Right cardiac atrium (tissue), 5 donors: ENCODE results near the gene PGAM5. TPM values are rescaled to one million over a fixed set of nuclear protein-coding genes. Genes with fewer than 3 reads are reported as not detected.

ENCODE experiments used
- ATAC-seq, 2 donors: fragments of 200-7000 bp; cut with Tn5 transposase; one replicate each; pipeline versions ENCODE4 v1.8.0 to v1.9.1; 2020; ENCODE audit warnings: moderate library complexity in 2 of 2, mild to moderate bottlenecking in 1 of 2
- DNase-seq, 3 donors: peaks; one replicate each; pipeline ENCODE4 v3.0.0-alpha.2; 2020
- H3K27ac ChIP-seq: one replicate; pipeline ENCODE4 v1.5.1; 2013; ENCODE audit warnings: mild to moderate bottlenecking, low read length, control low read depth, moderate library complexity
- H3K27me3 ChIP-seq: one replicate; pipeline ENCODE4 v1.6.1; 2013; ENCODE audit not compliant: control insufficient read depth, insufficient read depth
- H3K4me1 ChIP-seq: one replicate; pipeline ENCODE4 v1.6.1; 2013; ENCODE audit warnings: low read length; ENCODE audit not compliant: control insufficient read depth, insufficient read depth
- H3K4me3 ChIP-seq: one replicate; pipeline ENCODE4 v1.5.1; 2013; ENCODE audit warnings: low read length, control low read depth
- H3K9me3 ChIP-seq: one replicate; pipeline ENCODE4 v1.6.1; 2013; ENCODE audit warnings: low read length; ENCODE audit not compliant: control insufficient read depth
- WGBS: extraction: QIAGEN DNeasy Blood & Tissue Kit; methylation state at CpG from one replicate; pipeline ENCODE4 v1.1.7; 2013; 5-methylcytosine and 5-hydroxymethylcytosine counted together
- intact Hi-C, 4 donors: fragments of 100-400 bp; cut with DNase I; formaldehyde crosslinking; loops; one replicate each; pipeline versions ENCODE4 v1.11.0 to v1.14.0; 2022 to 2023
- polyA plus RNA-seq: library from polyadenylated mRNA; stranded (reverse); fragments of 200-250 nt; gene quantifications from one replicate; pipeline ENCODE4 v1.2.3, GENCODE V29; 2013
- total RNA-seq, 4 donors: library from RNA; stranded (reverse); fragmentation: NEBNext Ultra II Directional; extraction: Animal tissue kit (Norgen Biotek cat#: 25700); gene quantifications; one replicate each; pipeline ENCODE4 v1.2.1, GENCODE V29; 2021
- donor health status: healthy with polysubstance abuse.
- donor health status: DM: no; HTN: yes; CAD: no.
- donor health status: DM: no; HTN: no; CAD: no.
- donor health status: DM: no; HTN: yes; CAD: no; lungs with severe emphysema.
- donor health status: DM: yes; HTN: yes; CAD: no.

PGAM5 gene
- total and polyA plus RNA-seq, 5 donors: 15.1 to 24.0 (median 23.2) TPM

DNA sequence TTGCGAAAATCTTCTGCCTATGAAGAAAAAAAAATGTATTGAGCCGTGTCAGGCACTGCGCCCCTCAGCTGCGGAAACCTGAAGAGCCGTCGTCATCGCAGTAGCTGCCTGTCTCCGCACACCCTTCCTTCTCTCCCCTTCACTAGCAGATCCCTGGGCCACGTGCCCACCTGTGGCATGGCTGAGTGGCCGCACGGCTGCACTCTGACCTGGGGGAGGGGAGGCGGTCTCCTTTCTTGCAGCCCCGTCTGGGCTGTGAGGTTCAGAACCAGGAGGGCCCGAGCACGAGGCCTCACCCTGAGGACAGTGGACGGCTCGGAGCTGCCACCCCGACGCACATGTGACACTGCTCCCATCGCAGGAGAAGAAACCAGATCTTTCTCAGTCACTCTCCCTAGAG lies 24.9 kb downstream of the PGAM5 start:
- DNase-seq (peak in 1 of 3 donors; percentile 45), ATAC-seq (no peak)
- H3K4me1 ChIP-seq: no peaks in the 10 kb centered on the region
- no peak overlapping the region for H3K27ac ChIP-seq
- H3K4me3 ChIP-seq: no peak overlapping the region
- intact Hi-C loops: no loop called here
- no peaks in the 10 kb centered on the region for H3K27me3 ChIP-seq
- no peaks in the 10 kb centered on the region for H3K9me3 ChIP-seq
- 86% methylated on average over 20 of the region's 20 CpGs for WGBS

DNA sequence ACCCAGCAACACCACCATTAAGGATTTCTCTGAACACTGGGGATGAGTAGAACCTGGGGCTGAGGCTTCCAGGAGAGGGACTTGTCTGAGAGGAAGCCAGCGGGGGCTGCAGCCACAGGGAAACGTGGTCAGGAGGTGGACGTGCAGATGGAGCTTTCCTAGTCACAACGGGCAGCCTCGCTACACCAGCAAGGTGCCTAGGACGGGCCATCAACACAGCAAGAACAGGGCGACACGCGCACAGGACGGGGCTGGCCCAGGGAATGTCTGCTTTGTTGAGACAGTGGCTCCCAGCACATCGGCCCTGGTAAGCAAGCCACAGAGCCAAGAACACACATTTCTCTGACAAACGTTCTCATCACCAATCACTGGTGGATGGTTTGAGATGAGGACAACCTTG lies 25.7 kb downstream of the PGAM5 start:
- intact Hi-C loops: no loop called here
- DNase-seq (peak in 1 of 3 donors; percentile 28), ATAC-seq (no peak)
- Histone ChIP-seq H3K27ac (no peak overlapping the region), H3K4me1 (no peaks in the 10 kb centered on the region), H3K4me3 (no peak overlapping the region), H3K9me3 (no peaks in the 10 kb centered on the region), H3K27me3 (no peaks in the 10 kb centered on the region)
- WGBS: 90% methylated on average over 12 of the region's 12 CpGs

DNA sequence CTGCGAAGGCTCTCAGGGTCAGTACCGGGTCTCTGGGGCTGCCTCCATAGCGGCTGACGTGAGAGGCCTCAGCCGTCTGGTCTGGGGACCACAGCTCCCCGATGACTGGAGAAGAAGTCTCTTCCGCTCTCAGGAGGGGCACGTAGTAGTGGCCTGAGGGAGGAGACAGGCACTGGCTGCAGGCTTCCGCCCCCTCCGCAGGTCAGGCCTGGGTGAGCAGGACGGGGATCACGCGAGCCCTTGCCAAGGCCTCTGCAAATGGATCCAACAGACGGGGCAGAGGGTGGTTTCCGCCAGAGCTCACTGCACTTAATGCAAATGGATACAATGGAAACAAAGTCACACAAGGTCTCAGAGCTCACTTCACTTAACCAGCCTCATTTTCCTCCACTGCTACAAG lies 26.3 kb downstream of the PGAM5 start:
- ATAC-seq (peak in 1 of 2 donors; percentile 18), DNase-seq (peak in 1 of 3 donors; percentile 29)
- Histone ChIP-seq H3K27me3 (no peaks in the 10 kb centered on the region), H3K27ac (no peak overlapping the region), H3K4me1 (no peaks in the 10 kb centered on the region), H3K4me3 (no peak overlapping the region), H3K9me3 (no peaks in the 10 kb centered on the region)
- intact Hi-C loops: no loop called here
- WGBS: 91% methylated on average over 15 of the region's 15 CpGs

DNA sequence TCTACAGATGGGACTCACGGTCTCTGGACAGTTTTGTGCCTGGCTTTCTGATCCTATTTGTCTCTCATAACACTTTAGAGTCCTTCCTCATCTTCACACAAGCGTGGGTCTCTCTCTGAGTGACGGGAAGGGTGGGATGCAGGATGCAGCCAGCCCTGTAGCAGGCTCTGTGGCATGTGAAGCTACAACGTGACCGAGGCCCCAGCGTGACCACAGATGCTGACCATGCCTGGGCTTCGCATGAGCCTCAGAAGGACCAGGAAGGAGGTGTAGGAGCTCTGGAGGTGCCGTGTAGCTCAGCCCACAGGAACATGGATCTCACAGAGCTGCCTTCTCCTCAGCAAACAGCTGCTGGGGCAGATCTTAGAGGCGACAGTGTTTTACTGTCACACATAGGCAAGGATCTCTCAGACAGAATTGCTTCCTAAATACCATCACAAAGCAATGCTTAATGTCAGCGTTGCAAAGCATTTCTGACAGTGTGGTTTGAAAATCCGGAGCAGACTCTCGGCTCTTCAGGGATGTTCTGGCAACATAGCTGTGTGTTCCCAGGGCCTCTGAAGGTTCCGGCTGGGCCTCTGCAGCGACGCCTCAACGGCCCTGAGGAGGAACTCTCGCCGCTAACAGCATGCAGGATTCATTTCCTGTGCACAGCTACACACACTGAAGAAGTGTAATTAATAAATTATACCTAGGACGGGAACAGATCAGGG lies 29.1 kb downstream of the PGAM5 start:
- Histone ChIP-seq H3K4me1 (no peaks in the 10 kb centered on the region), H3K27me3 (no peaks in the 10 kb centered on the region), H3K9me3 (no peaks in the 10 kb centered on the region), H3K27ac (peak overlapping the region; percentile 4), H3K4me3 (no peak overlapping the region)
- ATAC-seq: peak; percentile 20 to 42
- intact Hi-C loops: no loop called here
- DNase-seq: peak in 1 of 3 donors; percentile 37
- WGBS: 65% methylated on average over 19 of the region's 19 CpGs

DNA sequence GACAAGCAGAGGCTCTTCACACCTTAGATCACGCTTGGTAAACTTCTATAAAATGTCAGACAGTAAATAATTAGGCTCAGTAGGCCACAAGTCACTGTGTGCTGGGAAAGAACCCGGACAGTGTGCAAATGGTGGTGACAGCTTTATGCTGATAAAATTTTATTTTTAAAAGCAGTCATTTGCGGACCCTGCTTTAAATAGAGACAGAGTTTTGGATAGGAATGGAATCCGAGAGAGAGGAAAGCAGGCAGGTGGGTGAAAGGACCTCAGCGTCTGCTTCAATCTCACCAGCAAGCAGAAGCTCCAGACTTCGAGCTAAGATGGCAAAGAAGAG lies 29.6 kb downstream of the PGAM5 start:
- 58% methylated on average over 6 of the region's 6 CpGs for WGBS
- no peaks in the 10 kb centered on the region for H3K4me1 ChIP-seq
- H3K27ac ChIP-seq: peak overlapping the region; percentile 43
- no peaks in the 10 kb centered on the region for H3K27me3 ChIP-seq
- H3K9me3 ChIP-seq: no peaks in the 10 kb centered on the region
- DNase-seq (no peak), ATAC-seq (peak; percentile 10 to 29)
- no peak overlapping the region for H3K4me3 ChIP-seq
- intact Hi-C loops: no loop called here

DNA sequence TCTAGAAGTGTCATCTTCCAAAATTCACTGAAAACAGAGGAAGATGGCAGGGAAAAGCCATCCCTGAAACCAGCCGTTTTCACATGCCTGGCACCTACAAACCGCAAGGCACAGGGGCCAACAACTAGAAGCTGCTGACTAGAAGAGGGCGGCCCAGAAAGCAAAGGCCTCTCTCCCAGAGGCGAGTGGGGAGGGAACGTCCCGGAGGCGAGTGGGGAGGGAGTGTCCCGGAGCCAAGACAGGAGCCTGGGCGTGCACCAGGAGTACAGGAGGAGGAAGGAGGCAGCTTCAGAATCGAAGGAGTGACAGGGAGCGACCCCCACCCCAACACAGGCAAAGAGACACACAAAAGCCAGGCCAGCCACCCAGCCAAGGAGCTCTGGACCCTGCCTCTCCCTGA lies 30.0 kb downstream of the PGAM5 start:
- Histone ChIP-seq H3K9me3 (no peaks in the 10 kb centered on the region), H3K27me3 (no peaks in the 10 kb centered on the region), H3K27ac (peak overlapping the region; percentile 43), H3K4me1 (no peaks in the 10 kb centered on the region), H3K4me3 (no peak overlapping the region)
- DNase-seq (peak in 1 of 3 donors; percentile 55), ATAC-seq (peak; percentile 39 to 49)
- intact Hi-C loops: no loop called here
- WGBS: 58% methylated on average over 11 of the region's 11 CpGs

DNA sequence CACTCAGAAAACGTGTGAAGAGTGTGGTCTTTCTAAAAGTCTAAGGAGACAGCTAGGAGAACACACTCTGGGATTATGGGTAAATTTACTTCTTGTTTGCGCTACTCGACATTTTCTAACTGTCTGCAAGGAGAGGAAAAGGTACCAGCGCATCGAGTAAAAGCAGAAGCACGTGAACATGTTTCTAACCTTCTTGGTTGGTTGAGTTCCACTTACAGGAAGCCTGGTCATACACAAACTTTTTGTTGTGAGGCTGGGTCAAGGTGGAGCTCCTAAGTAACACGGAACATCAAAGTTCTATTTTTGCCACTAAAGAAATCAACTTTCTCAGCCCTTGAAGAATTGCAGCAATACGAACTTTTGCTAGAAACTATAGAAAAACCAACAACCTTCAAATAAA lies 31.0 kb downstream of the PGAM5 start:
- intact Hi-C loops: no loop called here
- Histone ChIP-seq H3K27ac (no peak overlapping the region), H3K4me1 (no peaks in the 10 kb centered on the region), H3K4me3 (no peak overlapping the region), H3K27me3 (no peaks in the 10 kb centered on the region), H3K9me3 (no peaks in the 10 kb centered on the region)
- no peak for ATAC-seq
- DNase-seq: no peak
- 85% methylated on average over 8 of the region's 8 CpGs for WGBS

DNA sequence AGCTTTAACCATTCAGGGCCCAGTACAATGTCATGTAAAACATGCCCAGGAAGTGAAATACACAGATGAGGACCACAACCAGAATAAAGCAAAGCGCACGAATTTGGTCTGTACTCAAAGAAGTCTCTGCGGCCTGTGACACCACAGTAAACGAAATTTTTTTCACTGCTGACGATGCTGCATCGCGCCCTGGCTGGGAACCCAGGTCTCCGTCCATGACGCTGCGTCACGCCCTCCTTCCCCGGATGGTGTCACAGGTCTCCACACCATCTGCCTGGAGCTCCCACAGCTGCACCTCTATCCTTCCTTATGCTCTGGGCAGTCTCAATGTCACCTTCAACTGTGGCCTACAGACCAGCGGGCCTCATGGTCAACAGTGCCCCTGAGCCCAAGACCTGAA lies 33.2 kb downstream of the PGAM5 start:
- 84% methylated on average over 13 of the region's 13 CpGs for WGBS
- Histone ChIP-seq H3K27ac (no peak overlapping the region), H3K27me3 (no peaks in the 10 kb centered on the region), H3K4me3 (no peak overlapping the region), H3K9me3 (no peaks in the 10 kb centered on the region), H3K4me1 (no peaks in the 10 kb centered on the region)
- intact Hi-C loops: no loop called here
- no peak for ATAC-seq
- peak in 1 of 3 donors; percentile 9 for DNase-seq

DNA sequence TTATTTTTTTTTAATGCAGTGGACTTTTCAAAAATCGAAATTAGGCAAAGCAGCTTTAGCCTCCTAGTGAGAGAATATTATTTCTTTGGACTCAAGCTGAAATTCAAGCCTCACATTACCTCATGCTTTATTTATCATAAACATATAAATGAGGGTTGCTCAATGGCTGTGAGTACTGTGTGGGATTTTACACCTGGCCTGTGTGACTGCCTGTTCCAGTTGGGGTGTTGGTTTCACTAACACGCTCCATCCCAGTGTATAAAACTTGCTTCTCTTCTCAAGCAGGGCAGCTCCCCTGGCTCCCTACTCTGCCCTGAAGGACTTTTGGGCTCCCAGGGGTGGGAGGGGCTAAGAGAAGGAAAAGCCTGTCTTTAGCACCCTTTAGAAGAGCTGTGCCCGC lies 36.0 kb downstream of the PGAM5 start:
- intact Hi-C loops: no loop called here

DNA sequence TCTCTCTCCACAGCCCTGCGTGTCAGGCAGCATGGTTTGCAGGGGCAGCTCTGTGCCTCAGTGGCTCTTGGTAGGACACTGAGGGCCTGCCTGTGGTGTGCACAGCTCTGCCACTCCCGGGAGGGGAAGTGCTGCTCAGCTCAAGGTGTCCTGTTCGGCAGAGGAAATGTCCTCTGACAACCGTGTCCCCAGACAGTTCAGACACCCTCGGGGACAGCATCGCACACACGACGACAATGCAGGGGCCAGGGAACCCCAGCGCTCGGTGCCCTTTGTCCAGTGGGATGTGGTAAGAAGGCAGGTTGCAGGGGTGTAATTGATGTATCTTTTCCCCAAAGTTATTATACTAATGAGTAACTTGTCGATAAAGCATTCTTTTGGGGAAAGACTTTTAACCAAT lies 36.8 kb downstream of the PGAM5 start:
- intact Hi-C loops: no loop called here
- no peak for ATAC-seq
- H3K4me1 ChIP-seq: no peaks in the 10 kb centered on the region
- no peak overlapping the region for H3K4me3 ChIP-seq
- no peaks in the 10 kb centered on the region for H3K9me3 ChIP-seq
- WGBS: 87% methylated on average over 11 of the region's 11 CpGs
- DNase-seq: peak in 1 of 3 donors; percentile 29
- no peaks in the 10 kb centered on the region for H3K27me3 ChIP-seq
- H3K27ac ChIP-seq: no peak overlapping the region

More for the DNA sequence above, 36.0 kb downstream of the PGAM5 start:
- no peaks in the 10 kb centered on the region for H3K27me3 ChIP-seq
- 85% methylated on average over 3 of the region's 3 CpGs for WGBS
- no peak overlapping the region for H3K4me3 ChIP-seq
- H3K9me3 ChIP-seq: no peaks in the 10 kb centered on the region
- no peak for DNase-seq
- H3K27ac ChIP-seq: no peak overlapping the region
- no peaks in the 10 kb centered on the region for H3K4me1 ChIP-seq
- ATAC-seq: no peak

DNA sequence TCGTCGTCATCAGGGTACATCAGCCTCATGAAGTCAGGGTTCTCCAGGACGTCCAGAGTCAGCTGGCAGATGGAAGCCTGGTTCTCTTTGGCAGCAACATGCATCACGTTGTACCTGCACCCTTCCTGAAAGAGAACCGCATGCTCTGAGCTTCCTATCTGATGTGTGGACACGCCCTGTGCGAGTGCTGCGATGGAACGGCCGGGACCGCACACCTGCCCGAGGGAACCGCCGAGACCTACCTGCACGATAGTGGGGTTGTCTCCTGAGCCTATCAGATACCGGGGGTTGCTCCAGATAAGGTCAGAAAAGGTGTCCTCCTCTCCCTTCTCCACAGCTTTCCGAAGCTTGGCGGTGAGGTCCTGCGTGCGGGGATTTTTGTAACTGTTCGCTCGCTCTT lies 37.3 kb downstream of the PGAM5 start:
- intact Hi-C loops: no loop called here
- Histone ChIP-seq H3K27me3 (no peaks in the 10 kb centered on the region), H3K4me1 (no peaks in the 10 kb centered on the region), H3K27ac (no peak overlapping the region), H3K4me3 (no peak overlapping the region), H3K9me3 (no peaks in the 10 kb centered on the region)
- 93% methylated on average over 22 of the region's 22 CpGs for WGBS
- ATAC-seq (no peak), DNase-seq (peak in 1 of 3 donors; percentile 19)

DNA sequence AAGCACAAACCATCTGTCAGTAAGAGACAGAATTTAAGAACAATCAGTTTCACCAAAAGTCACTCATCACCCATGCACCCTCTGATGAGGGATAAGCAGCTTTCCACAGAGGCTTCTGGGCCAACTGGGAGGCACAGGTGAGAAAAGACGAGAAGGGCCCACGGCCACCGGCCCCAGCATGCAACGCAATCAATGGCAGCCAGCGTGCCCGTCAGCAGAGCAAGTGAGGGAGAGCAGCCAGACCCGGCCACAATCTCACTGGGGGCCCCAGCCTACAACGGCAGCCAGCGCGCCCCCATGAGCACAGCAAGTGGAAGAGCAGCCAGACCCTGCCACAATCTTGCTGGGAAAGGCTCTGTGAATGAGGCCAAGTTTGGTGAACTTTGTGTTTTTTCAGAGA lies 37.7 kb downstream of the PGAM5 start:
- intact Hi-C loops: no loop called here
- 83% methylated on average over 10 of the region's 10 CpGs for WGBS
- DNase-seq (peak in 1 of 3 donors; percentile 23), ATAC-seq (no peak)
- H3K4me1 ChIP-seq: no peaks in the 10 kb centered on the region
- H3K27ac ChIP-seq: no peak overlapping the region
- H3K9me3 ChIP-seq: no peaks in the 10 kb centered on the region
- no peaks in the 10 kb centered on the region for H3K27me3 ChIP-seq
- no peak overlapping the region for H3K4me3 ChIP-seq
